AG10803 (cell line): ENCODE data around the gene MYO3A.

Experiments
- DNase-seq: peaks from one replicate; pipeline ENCODE4 v3.0.0; 2010; ENCODE audit warnings: low read depth
- H3K4me3 ChIP-seq: 2 replicates; pipeline ENCODE4 v1.5.1; 2011; ENCODE audit warnings: mild to moderate bottlenecking, low read length, control low read depth
- TF ChIP-seq, protein P1 (sequence below): conservative IDR thresholded peaks from 2 replicates; pipeline ENCODE4 v1.5.1; 2011; ENCODE audit warnings: mild to moderate bottlenecking, low read length, control low read depth, inconsistent platforms

The MYO3A gene

DNA sequence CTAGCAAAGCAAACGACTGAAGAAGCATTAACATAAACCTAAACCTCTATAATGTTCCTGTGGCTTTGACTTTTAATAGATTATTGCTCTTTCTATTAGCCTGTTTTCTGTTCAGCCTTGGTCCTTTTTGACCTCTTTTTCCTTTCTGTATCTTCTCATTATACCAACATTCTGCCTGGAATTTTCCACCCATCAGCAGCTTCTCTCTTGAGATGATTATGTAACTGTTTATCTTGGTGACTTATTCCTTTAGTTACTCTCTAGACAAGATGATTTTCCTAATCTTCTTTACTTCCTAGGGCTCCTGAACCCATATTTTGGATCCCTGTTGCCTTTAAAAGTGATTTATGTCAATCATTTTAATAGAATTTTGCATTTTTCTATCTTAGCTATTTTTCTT lies 81.1 kb downstream of the MYO3A start:
- TF ChIP-seq, protein P1, sequence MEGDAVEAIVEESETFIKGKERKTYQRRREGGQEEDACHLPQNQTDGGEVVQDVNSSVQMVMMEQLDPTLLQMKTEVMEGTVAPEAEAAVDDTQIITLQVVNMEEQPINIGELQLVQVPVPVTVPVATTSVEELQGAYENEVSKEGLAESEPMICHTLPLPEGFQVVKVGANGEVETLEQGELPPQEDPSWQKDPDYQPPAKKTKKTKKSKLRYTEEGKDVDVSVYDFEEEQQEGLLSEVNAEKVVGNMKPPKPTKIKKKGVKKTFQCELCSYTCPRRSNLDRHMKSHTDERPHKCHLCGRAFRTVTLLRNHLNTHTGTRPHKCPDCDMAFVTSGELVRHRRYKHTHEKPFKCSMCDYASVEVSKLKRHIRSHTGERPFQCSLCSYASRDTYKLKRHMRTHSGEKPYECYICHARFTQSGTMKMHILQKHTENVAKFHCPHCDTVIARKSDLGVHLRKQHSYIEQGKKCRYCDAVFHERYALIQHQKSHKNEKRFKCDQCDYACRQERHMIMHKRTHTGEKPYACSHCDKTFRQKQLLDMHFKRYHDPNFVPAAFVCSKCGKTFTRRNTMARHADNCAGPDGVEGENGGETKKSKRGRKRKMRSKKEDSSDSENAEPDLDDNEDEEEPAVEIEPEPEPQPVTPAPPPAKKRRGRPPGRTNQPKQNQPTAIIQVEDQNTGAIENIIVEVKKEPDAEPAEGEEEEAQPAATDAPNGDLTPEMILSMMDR, result no peak
- no peak overlapping the region for H3K4me3 ChIP-seq
- no peak for DNase-seq

DNA sequence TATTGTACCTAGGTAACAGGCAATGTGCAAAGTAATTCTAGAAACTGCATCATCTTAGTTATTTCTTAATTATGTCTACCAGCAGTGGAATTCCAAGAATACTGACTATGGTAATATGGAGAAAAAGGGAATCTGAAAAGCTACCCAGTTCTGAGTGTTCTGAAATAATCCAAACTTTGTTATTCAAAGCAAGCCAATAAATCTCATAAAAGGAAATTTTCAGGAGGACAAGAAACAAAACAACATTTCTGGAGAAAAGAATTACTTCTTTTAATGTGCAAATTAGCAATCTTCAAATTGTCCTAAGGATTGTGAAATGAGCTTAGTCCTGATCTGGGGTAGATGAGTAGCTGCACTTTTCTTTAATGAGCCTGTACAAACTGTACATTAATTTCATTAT lies 88.8 kb downstream of the MYO3A start:
- TF ChIP-seq, protein P1, result no peak
- no peak overlapping the region for H3K4me3 ChIP-seq

DNA sequence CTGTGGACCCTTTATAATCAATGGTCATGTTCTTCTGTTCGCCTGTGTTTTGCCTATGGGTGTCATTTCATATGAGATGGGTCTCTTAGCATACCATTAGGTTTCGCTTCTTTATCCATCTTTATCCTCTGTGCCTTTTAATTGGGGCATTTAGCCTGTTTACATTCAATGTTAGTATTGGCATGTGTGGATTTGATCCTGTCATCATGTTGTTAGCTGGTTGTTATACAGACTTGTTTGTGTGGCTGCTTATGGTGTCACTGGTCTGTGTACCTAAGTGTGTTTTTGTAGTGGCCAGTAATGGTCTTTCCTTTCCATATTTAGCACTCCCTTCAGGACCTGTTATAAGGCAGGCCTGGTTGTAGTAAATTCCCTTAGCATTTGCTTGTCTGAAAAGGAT lies 90.3 kb downstream of the MYO3A start:
- H3K4me3 ChIP-seq, result no peak overlapping the region
- no peak for DNase-seq
- TF ChIP-seq, protein P1, result no peak

More for the DNA sequence above, 88.8 kb downstream of the MYO3A start:
- DNase-seq, result no peak

DNA sequence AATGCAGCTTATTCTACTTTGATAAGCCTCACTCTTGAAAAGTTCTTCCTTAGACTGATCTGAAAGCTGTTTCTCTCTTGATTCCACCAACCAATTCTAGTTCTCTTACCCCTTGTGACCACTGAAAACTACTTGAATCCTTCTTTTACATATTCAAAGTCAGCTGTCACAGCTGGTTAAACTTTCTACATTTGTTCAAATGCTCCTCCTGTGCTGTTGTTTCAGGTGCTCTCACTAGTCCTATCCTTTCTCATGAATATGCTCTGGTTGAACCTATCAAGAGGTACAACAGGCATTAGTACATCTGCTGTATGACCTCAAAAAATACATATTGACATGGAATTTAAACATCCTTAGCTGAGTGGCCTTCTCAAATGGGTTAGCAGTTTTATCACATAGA lies 91.5 kb downstream of the MYO3A start:
- no peak for DNase-seq
- TF ChIP-seq, protein P1, result no peak
- H3K4me3 ChIP-seq, result no peak overlapping the region

DNA sequence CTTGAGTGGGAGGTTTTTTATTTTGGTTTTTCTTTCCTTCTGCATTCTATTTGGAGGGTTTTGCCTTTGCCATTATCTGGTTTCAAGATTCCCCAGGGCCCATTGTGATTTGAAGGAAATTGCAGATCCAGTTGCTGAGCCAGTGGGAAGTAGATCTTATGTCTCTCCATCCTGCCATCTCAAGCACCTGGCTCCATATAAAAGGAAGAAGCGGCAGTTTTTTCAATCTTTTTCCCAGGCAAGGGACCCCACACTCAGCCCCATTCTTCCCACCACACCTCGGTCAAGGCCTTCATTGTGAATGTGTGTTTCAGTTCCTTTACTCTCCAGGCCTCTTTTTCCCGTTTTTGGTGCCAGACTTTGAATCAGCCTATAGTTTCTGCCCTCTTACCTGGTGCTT lies 95.8 kb downstream of the MYO3A start:
- TF ChIP-seq, protein P1, result no peak
- no peak for DNase-seq
- H3K4me3 ChIP-seq, result no peak overlapping the region

DNA sequence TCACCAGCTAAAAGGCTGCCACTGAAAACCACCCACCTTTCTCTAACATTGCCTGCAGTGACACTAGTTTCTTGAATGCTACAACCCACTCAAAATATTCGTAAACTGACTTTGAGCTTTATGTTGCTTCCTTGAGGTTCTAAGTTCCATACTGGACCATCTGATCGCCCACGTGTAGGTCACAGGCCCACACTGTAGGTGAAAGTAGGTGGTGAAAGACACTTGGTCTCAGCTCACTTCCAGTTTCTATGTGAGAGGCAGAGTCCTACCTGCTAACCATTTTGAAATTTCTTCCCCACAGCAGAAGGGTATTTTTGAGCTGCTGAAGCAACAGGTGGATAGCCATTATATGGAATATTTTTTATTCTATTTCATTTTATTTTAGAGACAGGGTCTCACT lies 97.3 kb downstream of the MYO3A start:
- TF ChIP-seq, protein P1, result no peak
- H3K4me3 ChIP-seq, result no peak overlapping the region
- no peak for DNase-seq

DNA sequence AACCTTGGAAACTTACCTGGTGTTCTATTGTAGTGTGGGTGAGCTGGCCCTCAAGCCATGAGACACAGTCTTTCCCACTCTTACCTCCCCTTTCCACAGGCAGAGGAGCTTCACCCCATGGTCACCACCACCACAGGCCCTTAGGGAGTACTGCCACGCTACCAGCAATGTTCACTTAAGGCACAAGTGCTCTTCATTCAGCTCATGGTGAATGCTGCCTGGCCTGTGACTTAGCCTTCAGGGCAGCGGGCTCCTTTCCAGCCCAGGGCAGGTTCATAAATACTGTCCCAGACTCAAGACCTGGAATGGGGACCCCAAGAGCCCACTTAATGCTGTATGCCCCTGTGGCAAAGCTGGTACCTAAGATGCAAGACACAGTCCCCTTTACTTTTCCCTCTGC lies 109.4 kb downstream of the MYO3A start:
- H3K4me3 ChIP-seq, result no peak overlapping the region
- TF ChIP-seq, protein P1, result no peak

More for the DNA sequence above, 109.4 kb downstream of the MYO3A start:
- no peak for DNase-seq
